Thoracic aorta (tissue), 2 donors: ENCODE results near the gene PEF1. TPM values are rescaled to one million over a fixed set of nuclear protein-coding genes. Genes with fewer than 3 reads are reported as not detected.

Experiments used
- ATAC-seq: fragments of 150-250 bp; one replicate; pipeline ENCODE4 v1.8.0; 2017; ENCODE audit warnings: low read depth; ENCODE audit not compliant: insufficient number of reproducible peaks, low FRiP score
- DNase-seq: peaks from one replicate; pipeline ENCODE4 v3.0.0-alpha.2; 2020; ENCODE audit warnings: low spot score
- H3K27ac ChIP-seq, 2 donors: fragments of 200-600 bp; sonication (generic); 1 replicate in 1 of 2; 2 replicates in 1 of 2; pipeline ENCODE4 v1.5.1; 2016; ENCODE audit warnings: mild to moderate bottlenecking in 2 of 2, moderate library complexity in 2 of 2
- H3K27me3 ChIP-seq: fragments of 200-600 bp; sonication (generic); replicated peaks from 2 replicates; pipeline ENCODE4 v1.6.0; 2016; ENCODE audit warnings: mild to moderate bottlenecking; ENCODE audit not compliant: insufficient read depth
- H3K36me3 ChIP-seq: fragments of 200-600 bp; sonication (generic); one replicate; pipeline ENCODE4 v1.5.1; 2016
- H3K4me1 ChIP-seq, 2 donors: fragments of 200-600 bp; sonication (generic); 1 replicate in 1 of 2; 2 replicates in 1 of 2; pipeline versions ENCODE4 v1.5.1 to v1.6.0; 2016; ENCODE audit warnings: low read depth in 2 of 2, mild to moderate bottlenecking in 1 of 2; ENCODE audit not compliant: control insufficient read depth in 1 of 2
- H3K4me3 ChIP-seq: fragments of 200-600 bp; sonication (generic); 2 replicates; pipeline ENCODE4 v1.5.1; 2016; ENCODE audit warnings: mild to moderate bottlenecking
- H3K9me3 ChIP-seq: fragments of 200-600 bp; sonication (generic); 2 replicates; pipeline ENCODE4 v1.5.1; 2016
- CTCF ChIP-seq: fragments of 200-600 bp; sonication (generic); IDR thresholded peaks from one replicate; pipeline ENCODE4 v1.5.1; 2019; ENCODE audit warnings: antibody characterized with exemption
- total RNA-seq, 2 donors: library from RNA; depleted of rRNA; stranded (reverse); fragments of >200 nt; gene quantifications; one replicate each; pipeline versions ENCODE4 v1.1.0 to v1.2.3, GENCODE V29; 2016

Gene PEF1
- total RNA-seq, 2 donors from 2014 or later: 69.2 to 99.5 TPM

GRCh38 chr1:31648190-31648589 lies 3.5 kb upstream of the PEF1 start:
- Histone ChIP-seq H3K27ac (peak overlapping the region; percentile 51 to 95), H3K36me3 (peaks cover 4% of the 10 kb centered on the region), H3K9me3 (no peaks in the 10 kb centered on the region), H3K4me1 (peaks cover 43 to 72% of the 10 kb centered on the region in 2 donors), H3K4me3 (no peak overlapping the region), H3K27me3 (no peaks in the 10 kb centered on the region)
- no peak for TF ChIP-seq CTCF
- DNase-seq: no peak
- no peak for ATAC-seq

DNA sequence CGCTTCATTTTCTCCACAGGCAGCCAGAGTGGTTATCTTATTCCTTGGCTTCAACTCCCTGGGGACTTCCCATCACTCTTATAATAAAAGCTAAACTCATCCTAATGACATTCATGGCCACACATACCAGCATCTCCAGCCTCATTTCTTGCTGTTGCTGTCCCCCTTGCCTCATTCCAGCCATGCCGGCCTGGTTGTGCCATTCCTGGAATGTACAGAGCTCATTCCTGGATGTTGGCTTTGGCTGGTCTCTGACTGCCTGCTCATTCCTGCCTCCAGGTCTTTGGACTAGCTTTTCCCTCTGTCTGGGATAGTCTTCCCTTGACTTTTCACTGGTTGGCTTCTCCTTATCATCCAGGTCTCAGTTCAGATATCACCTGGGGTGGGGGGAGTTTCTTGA lies 2.4 kb upstream of the PEF1 start:
- ATAC-seq (no peak), DNase-seq (no peak)
- H3K36me3 ChIP-seq: no peaks in the 10 kb centered on the region
- H3K27ac ChIP-seq: peak overlapping the region; percentile 95 to 98
- peak; percentile 59 for TF ChIP-seq CTCF
- H3K9me3 ChIP-seq: no peaks in the 10 kb centered on the region
- H3K27me3 ChIP-seq: no peaks in the 10 kb centered on the region
- H3K4me3 ChIP-seq: no peak overlapping the region
- H3K4me1 ChIP-seq: peaks cover 43 to 81% of the 10 kb centered on the region in 2 donors

DNA sequence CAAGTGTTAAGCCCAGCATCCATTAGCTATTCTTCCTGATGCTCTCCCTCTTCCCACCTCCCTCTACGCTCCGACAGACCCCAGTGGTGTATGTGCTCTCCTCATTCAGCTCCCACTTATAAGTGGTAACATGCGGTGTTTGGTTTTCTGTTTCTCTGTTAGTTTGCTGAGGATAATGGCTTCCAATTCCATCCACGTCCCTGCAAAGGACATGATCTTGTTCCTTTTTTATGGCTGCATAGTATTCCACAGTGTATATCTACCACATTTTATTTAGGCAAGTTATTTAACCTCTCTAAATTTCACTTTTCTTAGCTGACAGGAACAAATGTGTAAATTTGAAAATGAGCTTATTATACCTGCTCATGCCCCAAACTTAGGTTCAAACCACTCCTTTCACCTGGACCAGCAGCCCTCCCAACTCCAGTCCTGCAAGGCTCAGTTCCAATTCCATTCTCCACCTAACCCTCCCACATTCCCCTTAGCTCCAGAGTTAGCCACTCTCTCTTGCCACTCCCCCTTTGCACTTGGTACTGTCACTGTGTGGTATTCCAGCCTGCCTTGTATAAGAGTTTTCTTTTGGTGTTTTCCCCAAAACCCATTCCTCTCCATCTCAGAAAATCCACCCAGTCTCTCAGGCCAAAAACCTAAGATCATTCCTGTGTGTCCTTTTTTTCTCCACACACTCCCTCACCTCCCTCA lies 1.7 kb upstream of the PEF1 start:
- H3K4me1 ChIP-seq: peaks cover 41 to 82% of the 10 kb centered on the region in 2 donors
- no peak overlapping the region for H3K4me3 ChIP-seq
- TF ChIP-seq CTCF: no peak
- ATAC-seq (no peak), DNase-seq (no peak)
- no peaks in the 10 kb centered on the region for H3K36me3 ChIP-seq
- H3K27me3 ChIP-seq: no peaks in the 10 kb centered on the region
- H3K9me3 ChIP-seq: no peaks in the 10 kb centered on the region
- H3K27ac ChIP-seq: peak overlapping the region; percentile 95 to 98

DNA sequence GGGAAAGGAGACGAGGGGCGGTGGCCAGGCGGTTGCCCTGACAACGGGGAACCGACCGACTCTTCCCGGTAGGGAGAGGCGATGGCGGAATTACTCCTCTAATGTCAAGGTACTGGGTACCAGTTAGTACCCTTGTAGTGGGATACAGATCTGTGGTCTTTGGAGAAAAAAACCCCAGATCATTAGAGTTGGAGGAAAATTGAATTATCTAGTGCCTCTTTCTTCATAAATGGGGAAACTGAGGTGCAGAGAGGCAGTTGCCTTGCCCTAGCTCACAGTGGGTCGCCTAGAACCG lies 545 bp upstream of the PEF1 start:
- Histone ChIP-seq H3K27ac (peak overlapping the region; percentile 95 to 98), H3K27me3 (no peaks in the 10 kb centered on the region), H3K4me3 (peak overlapping the region; percentile 84), H3K9me3 (no peaks in the 10 kb centered on the region), H3K36me3 (no peaks in the 10 kb centered on the region), H3K4me1 (peaks cover 32 to 77% of the 10 kb centered on the region in 2 donors)
- no peak for TF ChIP-seq CTCF
- no peak for DNase-seq
- ATAC-seq: no peak

DNA sequence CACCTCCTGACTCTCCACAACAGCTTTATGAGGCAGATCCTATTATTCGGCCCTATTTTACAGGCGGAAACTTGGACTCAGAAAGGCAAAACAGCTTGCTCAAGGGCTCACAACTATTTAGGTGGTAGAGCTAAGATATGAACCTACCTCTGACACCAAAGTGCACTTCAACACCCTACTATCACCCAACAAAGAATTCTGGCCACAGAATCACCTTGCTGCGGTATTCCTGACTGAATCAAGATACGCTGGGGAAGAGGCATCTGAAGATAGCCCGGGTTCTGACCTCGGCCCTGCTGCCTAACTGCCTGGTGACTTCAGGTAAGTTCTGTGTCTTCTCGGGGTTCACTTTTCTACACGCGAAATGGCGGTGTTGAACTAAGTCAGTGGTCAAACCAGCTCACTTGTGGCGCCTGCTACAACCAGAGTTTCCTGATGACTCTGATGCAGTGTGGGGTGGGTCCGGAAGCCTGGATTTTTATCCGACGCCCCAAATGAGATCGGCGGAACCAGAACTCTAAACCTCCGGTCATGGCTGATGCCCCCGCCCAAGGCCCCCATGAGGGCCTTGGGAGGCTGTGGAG lies 608 bp downstream of the PEF1 start:
- no peak for DNase-seq
- no peak for TF ChIP-seq CTCF
- H3K4me1 ChIP-seq: peaks cover 36 to 75% of the 10 kb centered on the region in 2 donors
- H3K27me3 ChIP-seq: no peaks in the 10 kb centered on the region
- no peaks in the 10 kb centered on the region for H3K36me3 ChIP-seq
- H3K27ac ChIP-seq: peak overlapping the region; percentile 95 to 98
- no peak for ATAC-seq
- H3K4me3 ChIP-seq: peak overlapping the region; percentile 84
- no peaks in the 10 kb centered on the region for H3K9me3 ChIP-seq
